DOHH2 (cell line): ENCODE results near the gene CACTIN.

Experiments used
- EZH2phosphoT487 ChIP-seq: fragments of 200-600 bp; sonication (generic); IDR thresholded peaks from 2 replicates; pipeline ENCODE4 v1.6.1; 2017; ENCODE audit warnings: borderline replicate concordance, mild to moderate bottlenecking, antibody characterized with exemption, low read length, moderate library complexity, mixed read lengths
- TF ChIP-seq, protein P1 (sequence below): fragments of 200-600 bp; sonication (generic); IDR thresholded peaks from one replicate; pipeline ENCODE4 v1.5.1; 2014; ENCODE audit warnings: antibody characterized with exemption, mild to moderate bottlenecking, low read depth, low read length; ENCODE audit not compliant: poor library complexity, severe bottlenecking

- TF ChIP-seq, protein P1, sequence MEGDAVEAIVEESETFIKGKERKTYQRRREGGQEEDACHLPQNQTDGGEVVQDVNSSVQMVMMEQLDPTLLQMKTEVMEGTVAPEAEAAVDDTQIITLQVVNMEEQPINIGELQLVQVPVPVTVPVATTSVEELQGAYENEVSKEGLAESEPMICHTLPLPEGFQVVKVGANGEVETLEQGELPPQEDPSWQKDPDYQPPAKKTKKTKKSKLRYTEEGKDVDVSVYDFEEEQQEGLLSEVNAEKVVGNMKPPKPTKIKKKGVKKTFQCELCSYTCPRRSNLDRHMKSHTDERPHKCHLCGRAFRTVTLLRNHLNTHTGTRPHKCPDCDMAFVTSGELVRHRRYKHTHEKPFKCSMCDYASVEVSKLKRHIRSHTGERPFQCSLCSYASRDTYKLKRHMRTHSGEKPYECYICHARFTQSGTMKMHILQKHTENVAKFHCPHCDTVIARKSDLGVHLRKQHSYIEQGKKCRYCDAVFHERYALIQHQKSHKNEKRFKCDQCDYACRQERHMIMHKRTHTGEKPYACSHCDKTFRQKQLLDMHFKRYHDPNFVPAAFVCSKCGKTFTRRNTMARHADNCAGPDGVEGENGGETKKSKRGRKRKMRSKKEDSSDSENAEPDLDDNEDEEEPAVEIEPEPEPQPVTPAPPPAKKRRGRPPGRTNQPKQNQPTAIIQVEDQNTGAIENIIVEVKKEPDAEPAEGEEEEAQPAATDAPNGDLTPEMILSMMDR, result no peak
- no peak for TF ChIP-seq EZH2phosphoT487
Observed at GRCh38 chr19:3593156-3593555, 33.4 kb downstream of the CACTIN start.
